GM18517 (cell line): ENCODE data around the gene MCTP1.
"Not testable (repeated sequence)": the region's sequence is repeated elsewhere in the genome, so short reads cannot be mapped to it uniquely, and the experiment has no call there.

ENCODE experiments used
- ATAC-seq: cut with Tn5 transposase; IDR thresholded peaks from one replicate; pipeline ENCODE4 v1.9.1; 2021; ENCODE audit warnings: mild to moderate bottlenecking, moderate library complexity; ENCODE audit not compliant: unreplicated experiment

Gene MCTP1

DNA sequence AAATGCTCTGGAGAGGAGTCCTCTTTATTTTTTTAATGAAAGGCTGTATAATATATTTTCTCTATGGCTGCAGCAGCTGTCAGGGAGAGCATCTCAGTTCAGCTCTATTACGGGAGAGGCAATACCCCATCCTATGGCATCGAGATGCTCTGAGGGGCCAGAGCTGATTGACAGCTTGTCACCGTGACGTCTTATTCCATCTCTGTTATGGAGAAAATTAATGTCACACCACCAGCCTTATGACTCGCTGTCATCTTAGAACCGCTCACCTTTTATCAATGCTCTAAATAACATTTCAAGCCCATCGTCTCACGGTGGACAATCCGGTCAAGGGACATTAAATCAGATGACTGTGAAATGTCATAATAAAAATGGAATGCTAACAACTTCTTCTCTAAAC lies 392.9 kb downstream of the MCTP1 start:
- no peak for ATAC-seq

DNA sequence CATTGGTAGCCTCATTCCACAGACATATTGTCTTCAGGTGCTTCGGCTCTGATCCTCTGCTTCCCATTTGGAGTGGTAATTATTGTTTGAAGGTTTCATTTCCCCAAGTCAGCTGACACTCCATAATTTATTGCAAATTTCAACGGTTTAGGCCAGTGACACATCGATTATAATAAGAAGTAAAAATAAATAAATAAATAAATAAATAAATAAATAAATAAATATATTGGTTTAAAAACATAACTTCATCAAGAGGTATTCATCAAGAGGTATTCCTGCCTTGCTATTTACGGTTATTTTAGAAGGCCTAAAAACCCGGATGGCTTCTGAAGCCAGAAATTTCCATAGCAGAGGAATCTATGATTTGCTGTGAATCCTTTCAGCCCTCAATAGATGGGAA lies 393.3 kb downstream of the MCTP1 start:
- ATAC-seq = no peak

DNA sequence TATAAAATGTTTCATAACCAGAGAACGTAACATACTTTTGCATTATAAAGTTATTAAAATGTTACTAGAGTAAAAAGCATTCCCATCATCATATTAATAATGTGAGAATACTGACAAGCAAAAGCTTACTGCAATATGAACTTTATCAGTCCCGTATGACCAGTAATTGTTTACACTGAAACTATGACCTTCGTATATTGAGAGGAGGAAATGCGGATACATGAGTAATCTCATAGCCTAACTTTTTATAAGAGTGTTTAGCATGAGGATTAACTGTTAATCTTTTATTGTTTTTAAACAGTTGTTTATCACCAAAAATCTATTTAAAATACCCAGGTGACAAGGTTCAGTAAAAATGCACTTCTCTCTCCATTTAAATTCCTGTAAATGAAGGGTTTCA lies 394.0 kb downstream of the MCTP1 start:
- no peak for ATAC-seq

DNA sequence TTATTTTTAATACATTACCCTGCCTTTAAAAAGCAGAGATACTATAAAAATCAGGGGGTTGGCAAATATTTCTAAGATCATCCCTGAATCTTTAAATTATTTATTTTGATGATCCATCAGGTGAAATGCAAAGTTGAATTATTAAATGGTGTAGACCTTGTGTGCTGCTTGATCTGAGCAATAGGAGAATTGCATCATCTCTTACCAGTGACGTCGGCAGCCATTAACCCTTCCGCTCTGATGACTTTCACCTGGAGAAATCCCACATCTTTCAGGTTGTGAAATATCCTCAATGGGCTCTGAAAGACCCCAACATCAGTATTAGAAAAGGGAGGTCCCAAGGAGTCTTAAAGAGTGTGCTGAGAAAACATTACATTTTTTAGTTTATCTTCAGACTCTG lies 396.2 kb downstream of the MCTP1 start:
- ATAC-seq = no peak

DNA sequence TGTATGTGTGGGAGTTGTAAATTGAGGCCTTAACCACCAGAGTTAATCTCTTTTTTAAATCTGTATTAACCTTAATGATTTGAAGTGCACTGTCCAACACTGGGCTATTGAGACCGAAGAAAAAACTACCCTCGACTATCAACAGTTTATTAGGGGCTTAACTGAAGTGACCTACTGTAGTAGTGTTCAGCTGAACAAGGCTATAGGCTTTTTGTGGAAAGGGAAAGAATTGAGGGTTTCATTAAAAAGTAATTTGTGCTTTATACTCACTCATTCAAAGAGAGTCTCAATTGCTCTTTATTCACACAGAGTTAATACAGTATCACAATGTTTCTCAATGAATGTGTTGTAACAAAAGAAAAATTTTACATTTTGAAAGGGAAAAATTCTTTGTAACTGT lies 399.0 kb downstream of the MCTP1 start:
- no peak for ATAC-seq

DNA sequence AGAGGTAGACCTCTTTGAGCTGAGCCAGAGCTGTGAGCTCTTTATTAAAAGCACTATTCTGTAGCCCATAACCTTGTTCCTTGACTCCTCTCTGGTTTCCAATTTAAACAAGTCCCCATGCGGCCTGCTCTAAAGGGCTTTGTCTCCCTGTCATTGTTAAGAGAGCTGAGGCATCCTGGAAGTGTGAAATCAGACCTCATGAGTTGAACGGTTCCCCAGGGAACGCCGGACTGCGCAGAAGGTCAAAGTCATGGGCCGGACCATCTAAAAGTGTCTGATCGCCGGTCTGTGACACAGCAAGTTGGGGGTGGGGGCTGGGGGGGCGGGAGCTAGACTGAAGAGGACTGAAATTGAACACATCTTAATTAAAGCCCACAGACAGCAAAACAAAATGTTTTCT lies 400.6 kb downstream of the MCTP1 start:
- ATAC-seq = no peak

DNA sequence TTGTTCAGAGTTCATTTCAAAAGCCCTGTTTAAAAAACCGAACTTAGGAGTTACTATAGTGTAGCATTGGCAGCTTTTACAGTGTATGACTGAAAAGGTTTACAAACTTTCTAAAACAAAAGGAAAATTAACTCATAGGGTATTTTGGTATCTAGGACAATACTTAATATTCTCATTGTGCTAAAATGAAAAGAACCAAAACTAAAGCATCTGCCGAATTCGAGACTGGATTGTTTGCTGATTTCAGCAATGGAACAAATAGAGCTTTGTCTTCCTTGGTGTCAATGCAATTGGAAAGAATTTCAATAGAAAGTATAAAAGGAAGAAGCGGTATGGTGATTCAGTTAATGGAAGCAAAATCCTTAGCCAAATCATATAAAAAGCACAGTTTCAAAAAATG lies 412.4 kb downstream of the MCTP1 start:
- ATAC-seq = no peak

DNA sequence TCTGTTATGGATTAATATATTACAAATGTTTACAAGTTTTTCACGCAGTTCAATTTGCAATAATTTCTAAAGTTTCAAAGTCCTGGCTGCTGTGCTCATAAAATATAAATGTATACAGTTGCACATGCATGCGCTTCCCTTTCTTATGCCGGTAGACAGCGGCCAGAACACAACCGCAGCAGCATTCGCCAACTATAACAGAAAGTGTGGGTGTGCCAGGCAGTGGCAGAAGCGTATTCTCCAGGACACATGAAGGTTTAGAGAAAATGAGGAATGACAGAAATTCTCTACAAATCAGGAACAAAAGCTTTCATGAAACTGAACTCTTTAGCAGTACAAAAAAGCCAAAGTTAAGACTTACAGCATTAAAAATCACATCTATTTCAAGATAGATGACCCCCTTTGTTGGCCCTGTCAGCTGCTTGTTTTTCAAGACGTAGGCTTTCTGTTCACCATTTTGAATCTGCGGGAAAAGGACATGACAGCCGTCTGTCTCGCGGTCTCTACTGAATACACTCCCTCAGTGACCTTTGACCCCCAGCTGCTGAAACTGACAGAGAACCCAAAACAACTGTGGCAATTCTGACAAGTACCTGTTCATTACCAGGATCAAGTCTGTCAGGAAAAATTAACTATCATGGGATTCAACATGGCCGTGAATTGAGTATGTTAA lies 414.2 kb downstream of the MCTP1 start:
- ATAC-seq = no peak

DNA sequence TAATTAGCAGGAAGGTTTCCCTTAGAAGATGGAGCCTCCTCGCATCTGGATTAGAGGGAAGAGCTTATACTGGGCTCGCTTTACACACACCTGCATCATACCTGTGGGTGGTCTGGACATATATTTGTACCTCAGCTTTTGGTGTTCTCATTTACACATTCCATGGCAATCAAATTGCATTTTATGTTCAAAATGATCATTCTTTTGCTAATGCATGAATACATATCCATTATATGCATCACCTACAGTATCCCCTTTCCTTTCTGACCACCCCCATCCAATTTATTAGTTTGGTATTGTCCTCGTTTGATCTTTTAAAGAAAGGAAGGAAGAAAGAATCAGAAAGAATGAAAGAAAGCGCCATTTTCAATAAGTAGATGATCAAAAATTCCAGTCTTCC lies 415.0 kb downstream of the MCTP1 start:
- ATAC-seq = no peak

DNA sequence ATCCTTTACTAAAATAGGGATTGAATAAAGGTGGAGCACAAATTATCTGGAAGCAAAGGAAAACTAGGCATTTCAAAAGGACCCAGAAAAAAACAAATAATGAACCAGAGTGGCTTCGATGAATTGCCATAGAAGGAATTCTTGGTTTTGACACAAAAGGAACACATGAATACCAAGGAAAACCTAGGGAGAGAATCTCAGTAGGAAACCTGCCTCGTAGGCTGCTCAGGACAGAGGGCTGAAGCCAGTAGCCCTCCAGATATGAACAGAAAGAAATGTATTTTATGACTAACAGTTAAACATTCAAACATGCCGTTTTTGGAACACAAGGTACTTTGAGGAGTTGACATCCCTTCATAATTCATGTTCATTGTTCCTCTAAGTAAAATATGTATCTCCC lies 420.9 kb downstream of the MCTP1 start:
- ATAC-seq = no peak

DNA sequence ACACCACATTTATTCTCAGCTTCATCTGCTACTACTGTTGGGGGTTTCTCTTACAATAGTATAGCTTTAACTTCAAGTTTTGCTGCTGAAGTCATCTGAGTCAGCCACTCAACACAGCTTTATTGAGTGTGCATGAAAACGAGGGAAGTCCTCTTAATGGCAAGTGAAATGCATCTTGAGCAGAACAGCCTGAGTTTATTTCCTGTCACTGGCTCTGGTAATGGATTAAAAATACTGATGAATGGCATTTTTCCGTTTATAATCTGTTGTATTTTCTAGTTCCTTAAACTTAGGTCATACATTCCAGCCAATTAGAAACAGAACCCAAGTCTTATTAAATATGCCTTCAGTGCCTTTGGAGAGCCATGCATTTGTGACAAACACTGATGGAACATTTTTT lies 427.8 kb downstream of the MCTP1 start:
- ATAC-seq = no peak

DNA sequence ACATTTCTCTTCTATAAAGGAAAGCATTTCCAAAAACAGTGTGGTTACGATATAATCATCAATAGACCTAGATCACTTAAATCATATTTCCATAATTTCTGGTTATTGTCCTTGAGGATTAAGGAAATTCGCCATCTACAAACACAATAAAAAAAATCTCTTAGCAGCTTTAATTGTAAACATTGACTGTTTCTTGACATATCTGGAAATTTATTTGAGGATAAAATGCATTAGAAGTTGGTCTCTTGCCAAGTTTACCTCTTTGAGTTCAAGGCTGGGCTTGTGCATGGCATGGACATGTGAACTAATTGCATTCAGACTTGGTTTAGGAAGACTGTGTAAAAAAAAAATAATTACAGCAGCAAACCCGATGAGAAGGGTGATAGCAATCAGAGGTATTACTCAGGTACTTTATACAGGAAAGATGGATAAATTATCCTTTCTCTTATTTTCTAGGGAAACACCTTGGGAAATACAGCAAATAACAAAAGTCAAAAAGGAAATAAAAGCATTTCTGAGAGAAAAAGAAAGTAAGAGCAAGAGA lies 428.6 kb downstream of the MCTP1 start:
- ATAC-seq = no peak

DNA sequence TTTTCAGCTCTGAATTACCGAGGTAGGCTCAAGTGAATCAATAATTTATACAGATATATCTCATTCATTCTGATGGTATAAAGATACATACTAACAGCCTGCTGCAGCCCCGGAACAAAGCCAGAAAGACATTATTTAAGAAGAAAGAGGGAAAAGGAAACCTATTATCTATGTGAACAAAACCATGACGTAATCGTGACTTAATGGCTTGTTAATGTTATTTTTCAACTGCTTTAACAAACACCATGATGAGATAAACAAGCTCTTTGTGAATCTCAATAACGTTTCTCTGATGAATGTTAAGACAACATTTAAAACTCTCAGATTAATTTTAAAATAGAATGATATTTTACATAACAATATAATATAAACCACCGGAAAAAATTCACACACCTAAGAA lies 429.4 kb downstream of the MCTP1 start:
- no peak for ATAC-seq

DNA sequence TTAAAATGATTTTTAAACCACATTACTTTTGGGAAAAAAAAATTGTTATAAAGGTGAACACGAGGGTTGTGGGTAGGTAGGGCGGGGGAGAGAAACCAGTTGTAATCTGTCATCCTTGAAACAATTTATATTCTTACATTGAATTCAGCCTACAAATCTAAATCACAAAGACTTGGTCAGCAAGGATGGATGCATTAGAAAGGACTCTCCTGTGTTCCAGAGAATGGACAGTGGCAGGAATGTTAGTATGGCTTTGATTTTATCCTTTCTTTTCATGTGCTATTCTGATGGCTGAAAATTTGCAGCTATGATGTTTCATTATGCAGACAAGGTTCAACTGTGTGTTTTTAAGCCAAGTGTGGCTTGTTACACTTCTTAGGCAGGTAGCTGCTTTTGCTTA lies 431.8 kb downstream of the MCTP1 start:
- ATAC-seq = no peak

DNA sequence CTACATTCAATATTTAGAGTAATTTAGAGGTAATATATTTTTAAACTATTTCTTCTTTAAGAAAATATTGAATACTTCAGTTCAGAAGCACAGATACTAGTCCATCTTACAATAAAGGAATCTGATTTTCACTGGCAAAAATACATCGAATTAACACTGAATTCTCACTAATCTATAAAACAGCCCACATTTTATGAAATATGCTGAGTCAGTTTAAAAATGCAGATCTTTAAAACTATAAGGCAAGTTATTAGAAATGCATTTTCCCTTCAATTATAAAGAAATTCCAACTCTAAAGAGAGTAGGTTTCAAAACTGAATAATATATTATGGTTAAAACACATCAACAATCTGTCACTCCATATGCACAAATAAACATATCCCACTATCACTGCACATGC lies 433.9 kb downstream of the MCTP1 start:
- no peak for ATAC-seq

DNA sequence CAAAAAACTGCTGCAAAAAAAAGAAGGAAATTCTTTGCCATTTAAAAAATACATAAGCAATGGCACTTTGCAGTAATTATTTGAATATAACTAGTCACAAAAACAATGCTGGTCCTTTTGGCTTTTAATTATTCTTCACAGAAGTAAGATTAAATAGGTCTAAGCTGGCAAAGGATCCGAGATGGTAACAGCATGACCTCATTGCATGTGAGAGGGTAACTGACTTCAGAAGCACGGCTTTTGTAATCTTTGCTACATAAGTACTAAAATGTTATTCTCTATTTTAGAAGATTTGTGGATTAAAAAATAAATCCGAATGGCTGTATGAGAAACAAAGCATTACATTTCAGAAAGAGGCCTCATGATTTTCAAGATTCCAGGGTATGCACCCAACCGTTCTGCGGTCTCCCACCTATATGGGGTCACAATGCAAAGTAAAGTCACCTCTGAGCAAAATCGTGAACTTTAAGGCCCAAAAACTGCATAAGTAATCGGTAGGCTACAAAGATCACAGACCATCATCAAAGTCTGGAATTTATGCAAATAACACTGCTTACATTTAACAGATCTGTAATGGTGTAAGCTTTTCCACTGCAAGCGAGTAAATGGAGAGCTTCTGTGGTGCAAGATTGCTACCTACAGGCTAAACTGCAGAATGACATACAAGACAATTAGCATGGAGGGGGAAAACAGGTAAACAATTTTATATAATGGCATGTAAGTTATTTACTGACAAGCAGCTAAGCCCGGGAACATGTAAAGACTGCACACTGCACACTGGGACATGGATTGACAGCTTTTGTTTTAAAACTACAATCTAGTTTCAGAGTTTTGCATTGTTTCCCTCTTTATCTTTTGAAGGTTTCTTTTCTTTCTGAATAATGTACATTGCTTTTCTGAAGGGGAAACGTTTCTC lies 434.8 kb downstream of the MCTP1 start:
- ATAC-seq = peak; percentile 95

DNA sequence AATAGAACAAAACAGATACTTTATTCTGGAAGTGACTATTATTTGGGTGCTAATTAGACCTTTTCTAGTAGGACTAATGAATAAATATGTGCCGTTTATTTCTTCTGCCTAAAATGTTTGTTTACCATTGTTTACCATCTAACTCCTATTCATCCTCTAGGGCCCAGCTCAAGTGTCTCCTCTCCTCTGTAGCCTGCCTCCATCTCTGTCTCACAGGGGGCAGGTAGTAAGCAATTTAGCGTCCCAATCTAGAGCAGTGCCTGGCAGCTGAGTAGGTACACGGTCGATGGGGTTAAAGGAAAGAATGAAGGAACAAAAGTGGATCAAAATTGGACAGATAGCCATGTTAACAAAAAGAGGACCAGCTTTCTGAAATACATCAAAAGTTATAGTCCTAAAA lies 435.6 kb downstream of the MCTP1 start:
- ATAC-seq = no peak

DNA sequence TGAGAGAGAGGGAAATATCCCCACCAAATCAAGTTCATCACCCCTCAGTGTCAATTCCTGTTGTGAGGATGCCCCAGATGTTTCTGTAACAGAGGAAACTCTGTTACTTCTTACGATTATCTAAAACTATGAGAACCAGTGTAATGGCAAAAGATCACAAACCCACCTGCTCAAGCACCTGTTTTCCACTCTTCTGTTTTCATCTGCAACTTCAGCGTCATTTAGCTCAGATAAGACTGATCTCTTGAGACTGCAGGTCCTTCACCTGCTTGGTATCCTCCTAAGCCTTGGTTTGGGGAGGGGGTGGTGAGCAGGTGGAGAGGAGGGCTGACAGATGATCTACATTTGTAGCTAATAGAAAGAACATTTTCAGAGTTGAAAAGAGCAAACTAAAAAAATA lies 437.2 kb downstream of the MCTP1 start:
- no peak for ATAC-seq

DNA sequence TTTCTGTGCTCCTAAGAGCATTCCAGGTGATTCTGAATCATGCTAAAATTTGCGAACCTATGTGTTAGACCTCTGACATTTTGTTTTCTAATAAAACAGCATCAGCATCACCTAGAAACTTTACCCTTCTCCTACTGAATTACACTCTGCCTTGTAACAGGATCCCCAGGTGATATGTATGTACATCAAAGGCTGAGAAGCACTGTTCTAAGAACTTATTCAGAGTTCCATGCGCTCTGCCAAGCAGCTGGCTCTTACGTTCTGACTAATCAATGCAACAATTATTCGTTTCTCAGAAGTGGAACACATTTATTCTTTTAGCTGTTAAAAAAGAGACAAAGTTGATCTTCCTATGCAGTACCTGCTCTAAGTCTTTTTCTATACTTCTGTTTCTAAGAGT lies 437.9 kb downstream of the MCTP1 start:
- no peak for ATAC-seq

DNA sequence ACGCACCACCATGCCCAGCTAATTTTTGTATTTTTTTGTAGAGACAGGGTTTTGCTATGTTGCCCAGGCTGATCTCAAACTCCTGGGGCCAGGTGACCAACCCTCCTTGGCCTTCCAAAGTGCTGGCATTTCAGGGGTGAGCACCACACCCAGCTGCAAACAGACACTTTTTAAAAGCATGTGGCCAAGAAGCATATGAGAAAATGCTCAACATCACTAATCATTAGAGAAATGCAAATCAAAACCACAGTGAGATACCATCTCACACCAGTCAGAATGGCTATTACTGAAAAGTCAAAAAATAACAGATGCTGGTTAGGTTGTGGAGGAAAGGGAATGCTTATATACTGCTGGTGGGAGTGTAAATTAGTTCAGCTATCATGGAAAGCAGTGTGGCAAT lies 439.2 kb downstream of the MCTP1 start:
- ATAC-seq = not testable (repeated sequence)

DNA sequence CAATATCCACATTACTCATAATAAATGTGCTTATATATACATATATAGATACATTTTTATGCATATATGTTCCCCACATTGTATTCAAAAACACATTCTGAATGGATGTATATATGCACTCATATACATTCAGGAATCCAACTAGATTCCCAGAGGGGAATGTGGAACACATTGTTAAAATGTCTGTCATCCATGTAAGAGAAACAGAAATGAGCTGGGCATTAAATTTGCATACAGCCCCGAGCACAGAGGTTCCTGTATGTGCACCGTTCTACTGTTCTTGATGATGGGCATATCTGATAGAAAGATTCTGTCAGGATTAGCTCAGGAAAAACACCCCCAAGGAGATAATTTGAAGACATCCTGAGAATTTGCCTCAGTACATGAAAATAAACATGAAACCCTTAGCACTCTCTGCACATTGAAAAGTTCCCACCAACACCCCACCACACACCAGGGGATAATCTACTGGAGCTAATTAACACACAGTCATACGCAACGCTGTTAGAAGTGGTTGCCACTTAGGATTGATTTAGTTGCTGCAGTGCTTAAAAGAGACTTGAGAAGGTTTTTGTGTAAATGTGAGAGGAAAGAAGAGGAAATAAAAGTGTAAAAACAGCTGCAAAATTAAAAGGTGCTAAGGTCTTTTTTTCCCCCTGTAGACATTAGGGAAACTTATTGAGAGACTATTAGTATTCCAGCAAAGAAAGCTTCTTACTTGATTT lies 443.1 kb downstream of the MCTP1 start:
- no peak for ATAC-seq

DNA sequence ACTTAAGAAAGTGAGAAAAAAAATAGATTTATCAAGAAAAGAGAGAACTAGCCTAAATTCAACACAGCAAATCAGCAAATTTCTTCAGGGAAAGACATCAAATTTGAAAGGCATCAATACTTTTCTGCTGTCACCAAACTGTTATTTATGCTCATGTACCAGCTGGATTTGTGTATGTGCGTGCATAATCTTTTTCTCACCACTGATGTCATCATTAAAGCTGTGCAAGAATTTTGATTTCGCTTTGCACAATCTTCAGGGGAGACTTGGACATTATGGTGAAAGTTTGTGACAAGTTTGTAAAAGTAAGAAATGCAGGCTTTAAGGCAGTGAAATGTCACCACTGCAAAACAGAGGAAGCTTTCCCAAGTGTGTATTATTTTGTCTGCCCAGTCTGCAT lies 451.0 kb downstream of the MCTP1 start:
- no peak for ATAC-seq
